Breast epithelium (tissue), 3 donors: Measurements from ENCODE around the gene USP6NL.

Experiments
- POLR2A ChIP-seq: fragments of 450-650 bp; IDR thresholded peaks from one replicate; pipeline ENCODE4 v1.6.1; 2016; ENCODE audit warnings: antibody characterized with exemption, mild to moderate bottlenecking, moderate library complexity
- TF ChIP-seq, protein P1 (sequence below), 3 donors: fragments of 450-650 bp; IDR thresholded peaks; one replicate each; pipeline ENCODE4 v1.5.1; 2016 to 2017; ENCODE audit warnings: antibody characterized with exemption in 3 of 3, mild to moderate bottlenecking in 3 of 3, moderate library complexity in 3 of 3

GRCh38 chr10:11611248-11612020, at the start of gene USP6NL:
- TF ChIP-seq POLR2A = no peak
- TF ChIP-seq, protein P1, sequence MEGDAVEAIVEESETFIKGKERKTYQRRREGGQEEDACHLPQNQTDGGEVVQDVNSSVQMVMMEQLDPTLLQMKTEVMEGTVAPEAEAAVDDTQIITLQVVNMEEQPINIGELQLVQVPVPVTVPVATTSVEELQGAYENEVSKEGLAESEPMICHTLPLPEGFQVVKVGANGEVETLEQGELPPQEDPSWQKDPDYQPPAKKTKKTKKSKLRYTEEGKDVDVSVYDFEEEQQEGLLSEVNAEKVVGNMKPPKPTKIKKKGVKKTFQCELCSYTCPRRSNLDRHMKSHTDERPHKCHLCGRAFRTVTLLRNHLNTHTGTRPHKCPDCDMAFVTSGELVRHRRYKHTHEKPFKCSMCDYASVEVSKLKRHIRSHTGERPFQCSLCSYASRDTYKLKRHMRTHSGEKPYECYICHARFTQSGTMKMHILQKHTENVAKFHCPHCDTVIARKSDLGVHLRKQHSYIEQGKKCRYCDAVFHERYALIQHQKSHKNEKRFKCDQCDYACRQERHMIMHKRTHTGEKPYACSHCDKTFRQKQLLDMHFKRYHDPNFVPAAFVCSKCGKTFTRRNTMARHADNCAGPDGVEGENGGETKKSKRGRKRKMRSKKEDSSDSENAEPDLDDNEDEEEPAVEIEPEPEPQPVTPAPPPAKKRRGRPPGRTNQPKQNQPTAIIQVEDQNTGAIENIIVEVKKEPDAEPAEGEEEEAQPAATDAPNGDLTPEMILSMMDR (IDR thresholded peaks at IDR 0.05) = no peak
